Erythroblast (primary cell): ENCODE data around the gene PRPSAP1.

Source experiments
- GATA1 ChIP-seq: IDR thresholded peaks from 2 replicates; pipeline ENCODE4 v1.6.1; 2011; ENCODE audit warnings: low read depth, mild to moderate bottlenecking, control low read depth, low read length, moderate library complexity
- POLR2A ChIP-seq: IDR thresholded peaks from 2 replicates; pipeline ENCODE4 v1.6.1; 2011; ENCODE audit warnings: mild to moderate bottlenecking, low read length

GRCh38 chr17:76264755-76265623 is 88.7 kb downstream of the PRPSAP1 start, which contains the start of gene UBALD2:
- TF ChIP-seq POLR2A (peak; percentile 76), GATA1 (no peak)
